Smooth muscle cell of the coronary artery (primary cell): Measurements from ENCODE around the gene SMCHD1. TPM values are rescaled to one million over a fixed set of nuclear protein-coding genes. Genes with fewer than 3 reads are reported as not detected.

Source experiments
- total RNA-seq: library from RNA; depleted of rRNA; stranded (reverse); fragments of >200 nt; gene quantifications from 2 replicates; pipeline ENCODE4 v1.2.3, GENCODE V29; 2014; ENCODE audit warnings: low replicate concordance

The SMCHD1 gene
- 40.6 and 43.5 TPM in 2 replicates for total RNA-seq

DNA sequence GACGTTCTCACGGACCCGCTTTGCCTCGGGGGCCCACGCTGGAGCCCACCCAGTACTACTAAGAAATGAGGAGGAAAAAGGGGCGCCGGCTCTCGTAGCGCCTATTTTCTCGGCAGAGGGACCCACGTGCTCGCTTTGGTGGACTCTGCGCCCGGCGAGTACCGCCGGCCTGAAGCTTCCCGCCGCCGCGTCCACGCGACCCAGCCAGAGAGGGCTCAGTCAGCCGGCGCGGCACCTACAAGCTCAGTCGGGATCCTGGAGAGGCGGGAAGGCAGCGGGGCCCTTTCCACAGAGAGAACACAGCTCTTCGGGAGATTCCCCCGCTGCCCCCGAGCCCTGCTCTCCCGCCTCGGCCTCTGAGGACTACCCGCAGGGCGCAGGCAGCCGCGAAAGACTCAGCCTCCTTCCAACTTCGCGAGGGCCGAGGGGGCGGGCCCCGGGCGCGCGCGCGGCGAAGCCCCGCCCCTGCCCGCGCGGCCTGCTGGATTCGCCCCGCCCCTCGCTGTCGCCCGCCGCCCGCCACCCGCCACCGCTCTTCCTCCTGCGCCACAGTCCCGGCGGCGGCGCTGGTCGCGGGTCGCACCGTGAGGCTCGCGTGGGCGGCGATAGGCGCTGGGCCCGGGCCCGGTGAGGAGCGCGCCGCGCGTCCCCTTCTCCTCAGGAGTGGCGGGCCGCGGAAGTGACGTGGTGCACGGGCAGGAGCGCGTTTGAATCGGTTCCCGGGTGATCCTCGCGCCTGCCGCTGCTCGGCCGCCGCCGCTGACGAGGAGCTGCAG, at the start of gene SMCHD1:
TSS of gene SMCHD1 (plus strand) at position 549 of the 776 bp plus-strand sequence. CDS start 350 bp downstream, outside the sequence.

DNA sequence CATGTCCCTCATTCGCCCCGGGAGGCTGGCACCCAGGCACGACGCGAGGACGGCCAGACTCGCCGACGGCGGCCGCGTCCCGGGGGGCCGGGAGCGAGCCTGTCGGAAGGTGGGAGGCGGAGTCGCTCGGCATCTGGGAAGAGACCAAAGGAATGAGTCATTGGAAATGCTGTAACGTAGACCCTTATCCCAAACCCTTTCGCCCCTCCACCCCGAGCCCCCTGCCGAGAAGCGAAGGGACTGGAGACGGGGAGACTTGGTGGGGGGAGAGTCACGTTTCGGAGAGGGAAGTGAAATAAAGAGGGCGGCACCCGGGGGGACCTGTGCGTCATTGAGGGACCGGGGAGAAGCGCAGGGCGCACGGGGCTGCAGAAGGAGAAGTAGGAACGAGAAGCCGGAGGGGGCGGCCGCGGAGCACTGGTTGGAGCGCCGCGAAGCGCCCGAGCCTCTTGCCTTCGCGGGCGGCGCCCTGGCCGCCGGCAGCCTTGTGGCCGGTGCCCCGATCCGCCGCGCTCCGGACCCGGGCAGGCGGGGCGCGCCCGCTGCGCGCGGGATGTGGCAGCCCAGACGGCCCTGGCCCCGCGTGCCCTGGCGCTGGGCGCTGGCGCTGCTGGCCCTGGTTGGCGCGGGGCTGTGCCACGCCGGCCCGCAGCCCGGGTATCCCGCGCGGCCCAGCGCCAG, 191.2 kb downstream of the SMCHD1 start, which contains the start of gene EMILIN2:
TSS of gene EMILIN2 (plus strand) at position 371 of the 681 bp plus-strand sequence. CDS start at position 554, 183 bp downstream.

Other genes starting within 250 kb of the SMCHD1 start
- gene METTL4, start 84.2 kb upstream of the SMCHD1 start, total RNA-seq, result 2.9 and 6.6 TPM in 2 replicates
- gene NDC80, start 84.2 kb upstream of the SMCHD1 start, total RNA-seq, result 0.47 and 6.8 TPM in 2 replicates
- gene EMILIN2, start 191.3 kb downstream of the SMCHD1 start, total RNA-seq, result 1.1 and 25.3 TPM in 2 replicates